ACC112 (cell line): ENCODE data around the gene UQCR11.

Experiments
- H2AFZ ChIP-seq: fragments of 200-600 bp; sonication (generic); one replicate; pipeline ENCODE4 v1.6.0; 2017; ENCODE audit warnings: antibody characterized with exemption, low read length; ENCODE audit not compliant: unreplicated experiment
- H3K27ac ChIP-seq: fragments of 200-600 bp; sonication (generic); 2 replicates; pipeline ENCODE4 v1.5.1; 2014; ENCODE audit warnings: low read depth, mild to moderate bottlenecking, antibody characterized with exemption, low read length, moderate library complexity
- H3K27me3 ChIP-seq: fragments of 200-600 bp; sonication (generic); 2 replicates; pipeline ENCODE4 v1.6.1; 2014; ENCODE audit warnings: mild to moderate bottlenecking, antibody characterized with exemption, low read length, moderate library complexity, mixed read lengths; ENCODE audit not compliant: insufficient read depth
- H3K36me3 ChIP-seq: fragments of 200-600 bp; sonication (generic); 2 replicates; pipeline ENCODE4 v1.6.1; 2016; ENCODE audit warnings: mild to moderate bottlenecking, antibody characterized with exemption, low read length, moderate library complexity, mixed read lengths; ENCODE audit not compliant: insufficient read depth
- H3K4me1 ChIP-seq: fragments of 200-600 bp; sonication (generic); one replicate; pipeline ENCODE4 v1.6.1; 2016; ENCODE audit warnings: low read length, mixed read lengths; ENCODE audit not compliant: insufficient read depth, unreplicated experiment, control insufficient read depth
- H3K4me3 ChIP-seq: fragments of 200-600 bp; sonication (generic); 2 replicates; pipeline ENCODE4 v1.5.1; 2014; ENCODE audit warnings: mild to moderate bottlenecking, low read depth, low read length
- H3K79me2 ChIP-seq: fragments of 200-600 bp; sonication (generic); one replicate; pipeline ENCODE4 v1.6.0; 2016; ENCODE audit warnings: low read length; ENCODE audit not compliant: control insufficient read depth, unreplicated experiment, insufficient read depth

The UQCR11 gene

DNA sequence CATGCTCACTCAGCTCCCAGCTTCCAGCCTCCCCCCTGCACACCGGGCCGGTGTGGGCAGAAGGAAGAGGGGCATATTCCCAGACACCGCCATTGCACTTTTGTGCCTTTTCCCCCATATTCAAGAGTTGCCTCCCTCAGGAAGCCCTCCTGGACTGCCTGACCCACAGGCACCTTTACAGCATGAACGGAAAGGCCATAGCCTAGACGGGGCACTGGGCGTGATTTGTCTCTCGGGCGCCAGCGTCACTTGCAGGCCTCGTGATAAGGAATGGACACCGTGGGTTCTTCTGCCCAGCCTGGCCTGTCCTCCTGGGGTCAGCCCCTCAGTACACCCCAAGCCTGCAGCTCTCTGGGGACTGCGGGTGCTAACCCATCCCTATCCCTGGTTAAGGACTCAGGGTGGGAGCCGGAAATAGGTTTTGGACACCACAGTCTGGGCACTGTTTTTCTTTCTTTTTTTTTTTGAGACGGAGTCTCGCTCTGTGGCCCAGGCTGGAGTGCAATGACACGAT is 933 bp upstream of the UQCR11 start:
- Histone ChIP-seq H2AFZ (no peak overlapping the region), H3K36me3 (no peaks in the 10 kb centered on the region), H3K4me3 (peak overlapping the region; percentile 79), H3K27ac (no peak overlapping the region), H3K4me1 (no peaks in the 10 kb centered on the region), H3K27me3 (no peaks in the 10 kb centered on the region), H3K79me2 (peaks cover 29% of the 10 kb centered on the region)

DNA sequence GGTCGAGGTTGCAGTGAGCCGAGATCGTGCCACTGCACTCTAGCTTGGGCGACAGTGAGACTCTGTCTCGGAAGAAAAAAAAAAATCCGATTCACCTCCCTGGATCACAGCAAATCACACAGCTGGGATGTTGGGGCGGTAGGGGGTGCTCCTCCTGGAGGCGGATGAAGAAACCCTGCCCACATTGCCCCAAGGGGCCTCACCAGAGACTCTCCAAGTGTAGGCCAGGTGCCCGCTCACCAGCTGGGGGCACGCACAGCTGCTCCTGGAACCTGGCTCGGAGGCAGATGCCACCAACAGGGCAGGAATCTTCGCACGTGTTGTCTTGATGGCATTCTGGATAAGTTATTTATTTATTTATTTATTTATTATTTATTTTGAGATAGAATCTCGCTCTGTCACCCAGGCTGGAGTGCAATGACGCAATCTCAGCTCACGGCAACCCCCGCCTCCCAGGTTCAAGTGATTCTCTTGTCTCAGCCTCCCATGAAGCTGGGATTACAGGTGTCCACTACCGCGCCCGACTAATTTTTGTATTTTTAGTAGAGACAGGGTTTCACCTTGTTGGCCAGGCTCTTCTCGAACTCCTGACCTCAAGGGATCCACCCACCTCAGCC is 3.1 kb downstream of the UQCR11 start:
- Histone ChIP-seq H3K27me3 (no peaks in the 10 kb centered on the region), H3K36me3 (no peaks in the 10 kb centered on the region), H3K4me1 (no peaks in the 10 kb centered on the region), H3K4me3 (no peak overlapping the region), H3K27ac (no peak overlapping the region), H2AFZ (no peak overlapping the region), H3K79me2 (peaks cover 37% of the 10 kb centered on the region)

GRCh38 chr19:1601613-1602064 is 3.6 kb downstream of the UQCR11 start:
- no peaks in the 10 kb centered on the region for H3K4me1 ChIP-seq
- no peak overlapping the region for H2AFZ ChIP-seq
- H3K79me2 ChIP-seq, result peaks cover 37% of the 10 kb centered on the region
- no peaks in the 10 kb centered on the region for H3K27me3 ChIP-seq
- H3K4me3 ChIP-seq, result no peak overlapping the region
- H3K36me3 ChIP-seq, result no peaks in the 10 kb centered on the region
- no peak overlapping the region for H3K27ac ChIP-seq

- Histone ChIP-seq H3K36me3 (no peaks in the 10 kb centered on the region), H3K79me2 (peaks cover 29% of the 10 kb centered on the region), H3K4me1 (no peaks in the 10 kb centered on the region), H3K27ac (no peak overlapping the region), H3K4me3 (no peak overlapping the region), H3K27me3 (no peaks in the 10 kb centered on the region), H2AFZ (no peak overlapping the region)
These were observed 5.8 kb downstream of the UQCR11 start for GRCh38 chr19:1599460-1599846.

DNA sequence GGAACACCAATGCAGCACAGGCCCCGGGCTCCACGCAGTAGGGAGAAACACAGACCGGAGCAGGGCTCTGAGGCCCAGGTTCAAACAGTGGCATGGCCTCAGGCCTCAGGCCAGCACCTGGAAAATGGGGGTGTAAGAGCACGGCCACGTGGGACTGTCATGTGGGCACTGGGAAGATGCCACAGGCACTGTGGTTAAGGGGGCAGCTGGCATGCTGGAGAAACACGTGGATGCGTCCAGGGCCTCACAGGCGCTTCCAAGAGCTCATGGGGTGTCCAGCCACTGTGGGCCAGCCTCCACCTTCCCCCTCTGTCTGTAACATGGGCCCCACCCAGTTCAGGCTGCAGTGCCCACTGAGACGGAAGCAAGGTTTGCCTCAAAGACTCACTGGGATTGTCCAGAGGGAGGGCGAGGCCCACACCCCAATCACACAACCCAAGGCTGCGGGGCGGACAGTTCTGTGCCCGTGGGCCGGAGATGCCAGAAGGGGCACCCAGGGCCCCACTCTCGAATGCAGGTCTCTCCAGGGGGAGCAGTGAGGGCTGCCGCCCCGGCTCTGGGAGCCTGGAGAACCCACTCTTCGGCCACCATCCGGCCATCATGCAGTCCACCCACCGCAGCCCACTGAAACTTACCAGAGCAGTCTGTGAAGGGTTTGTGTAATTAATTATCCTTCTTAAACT is 6.3 kb downstream of the UQCR11 start:
- Histone ChIP-seq H3K27ac (no peak overlapping the region), H3K4me3 (no peak overlapping the region), H3K27me3 (no peaks in the 10 kb centered on the region), H3K4me1 (no peaks in the 10 kb centered on the region), H3K79me2 (peaks cover 23% of the 10 kb centered on the region), H2AFZ (no peak overlapping the region), H3K36me3 (no peaks in the 10 kb centered on the region)

DNA sequence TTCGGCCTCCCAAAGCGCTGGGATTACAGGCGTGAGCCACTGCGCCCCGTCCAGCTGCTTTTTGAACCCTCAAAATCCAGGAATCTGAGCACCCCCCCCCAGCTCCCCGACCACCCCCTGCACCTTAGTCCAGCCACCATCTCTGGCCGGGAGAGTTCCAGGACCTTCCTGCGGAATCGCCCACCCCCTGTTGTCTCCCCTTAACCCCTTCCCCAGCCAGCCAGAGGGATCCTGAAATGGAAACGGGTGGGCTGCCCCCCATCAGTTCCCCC is 11.8 kb downstream of the UQCR11 start:
- Histone ChIP-seq H3K36me3 (no peaks in the 10 kb centered on the region), H3K4me3 (peak overlapping the region; percentile 70; the same call in 1 of the 2 replicates), H3K79me2 (peaks cover 29% of the 10 kb centered on the region), H3K27ac (no peak overlapping the region), H2AFZ (no peak overlapping the region), H3K4me1 (peaks cover 12% of the 10 kb centered on the region), H3K27me3 (no peaks in the 10 kb centered on the region)

DNA sequence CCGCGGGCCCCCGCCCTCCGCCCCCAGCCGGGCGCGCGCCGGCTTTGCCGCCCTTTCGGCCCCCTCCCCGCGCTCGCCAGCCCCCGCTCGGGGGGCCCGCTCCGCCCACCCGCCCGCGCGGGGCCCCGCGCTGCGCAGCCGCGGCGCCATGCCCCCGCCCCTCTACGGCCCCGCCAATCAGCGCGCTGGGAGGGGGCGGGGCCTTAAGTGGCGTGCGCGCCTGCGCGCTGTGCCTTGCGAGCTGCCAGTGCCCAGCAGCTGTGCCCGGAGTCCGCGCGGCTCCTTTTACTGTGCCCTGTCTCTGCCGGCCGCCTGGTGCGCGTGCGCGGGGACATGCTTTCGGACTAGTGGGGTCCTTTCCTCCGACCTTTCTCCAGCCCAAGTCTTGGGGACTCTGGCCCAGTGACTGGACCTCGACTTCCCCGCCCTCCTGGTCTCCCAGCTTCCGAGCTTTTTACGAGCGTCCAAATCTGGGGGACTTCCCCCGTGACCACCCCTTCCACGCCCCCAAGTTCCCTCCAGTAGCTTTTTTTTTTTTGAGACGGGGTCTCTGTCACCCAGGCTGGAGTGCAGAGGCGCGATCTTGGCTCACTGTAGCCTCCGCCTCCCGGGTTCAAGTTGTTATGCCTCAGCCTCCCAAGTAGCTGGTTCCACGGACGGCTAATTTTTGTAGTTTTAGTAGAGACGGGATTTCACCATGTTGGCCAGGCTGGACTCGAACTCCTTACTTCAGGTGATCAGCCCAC is 12.3 kb downstream of the UQCR11 start, which contains the start of gene MBD3:
TSS of gene MBD3 (minus strand) at position 111 of the 746 bp plus-strand sequence. CDS start 234 bp downstream, outside the sequence.
- H3K4me3 ChIP-seq, result peak within 1 kb of the TSS; percentile 96
- H3K27me3 ChIP-seq, result no peaks in the 10 kb centered on the region
- H2AFZ ChIP-seq, result peak within 1 kb of the TSS; percentile 91
- peaks cover 32% of the 10 kb centered on the region for H3K79me2 ChIP-seq
- H3K27ac ChIP-seq, result peak within 1 kb of the TSS; percentile 89
- peaks cover 12% of the 10 kb centered on the region for H3K4me1 ChIP-seq
- no peaks in the 10 kb centered on the region for H3K36me3 ChIP-seq

GRCh38 chr19:1592024-1592754 is 13.1 kb downstream of the UQCR11 start:
- H2AFZ ChIP-seq, result peak overlapping the region; percentile 91
- peaks cover 12% of the 10 kb centered on the region for H3K4me1 ChIP-seq
- H3K27ac ChIP-seq, result peak overlapping the region; percentile 89
- peak overlapping the region; percentile 96 for H3K4me3 ChIP-seq
- no peaks in the 10 kb centered on the region for H3K36me3 ChIP-seq
- H3K27me3 ChIP-seq, result no peaks in the 10 kb centered on the region
- H3K79me2 ChIP-seq, result peaks cover 38% of the 10 kb centered on the region

- H3K27me3 ChIP-seq, result no peaks in the 10 kb centered on the region
- peaks cover 12% of the 10 kb centered on the region for H3K4me1 ChIP-seq
- H3K79me2 ChIP-seq, result peaks cover 38% of the 10 kb centered on the region
- peak overlapping the region; percentile 89 for H3K27ac ChIP-seq
- H3K36me3 ChIP-seq, result no peaks in the 10 kb centered on the region
- peak overlapping the region; percentile 96 for H3K4me3 ChIP-seq
- peak overlapping the region; percentile 45 for H2AFZ ChIP-seq
These were observed 13.7 kb downstream of the UQCR11 start for GRCh38 chr19:1591421-1592023.
